Activated T-helper 2 cell treated with anti-CD3 and anti-CD28 coated beads, Interferon-gamma antibody, Interleukin-2, Interleukin-4, amounts not matched to agents 10 μg/mL and 5 μg/mL and 100 μg/mL, durations not matched to agents 14 hours and 24 hours and 36 hours (primary cell): ENCODE measurements around the gene NINJ2. TPM values are rescaled to one million over a fixed set of nuclear protein-coding genes. Genes with fewer than 3 reads are reported as not detected.

Source experiments
- DNase-seq: peaks from one replicate; pipeline ENCODE4 v3.0.0; 2021; ENCODE audit warnings: low spot score
- H3K27ac Mint-ChIP-seq: one replicate; pipeline ENCODE4 v1.8.0; 2021; ENCODE audit warnings: mixed read lengths
- H3K27me3 Mint-ChIP-seq: one replicate; pipeline ENCODE4 v1.8.0; 2021; ENCODE audit warnings: low read depth, mixed read lengths
- H3K36me3 Mint-ChIP-seq: one replicate; pipeline ENCODE4 v1.8.0; 2021; ENCODE audit warnings: low read depth, mixed read lengths
- H3K4me1 Mint-ChIP-seq: one replicate; pipeline ENCODE4 v1.8.0; 2021; ENCODE audit warnings: low read depth, mixed read lengths
- H3K4me3 Mint-ChIP-seq: one replicate; pipeline ENCODE4 v1.8.0; 2021; ENCODE audit warnings: low read depth, mild to moderate bottlenecking, moderate library complexity, mixed read lengths
- H3K9me3 Mint-ChIP-seq: one replicate; pipeline ENCODE4 v1.8.0; 2021; ENCODE audit warnings: mixed read lengths
- intact Hi-C: fragments of 100-400 bp; cut with micrococcal nuclease; formaldehyde crosslinking; loops from one replicate; pipeline ENCODE4 v1.15.1; 2023
- total RNA-seq: library from RNA; stranded (reverse); gene quantifications from 2 replicates; pipeline ENCODE4 v1.2.3, GENCODE V29; 2022

Gene NINJ2
- total RNA-seq, 1 donor from 2014 or later: 3.1 TPM

- no peak for DNase-seq
- no peaks in the 10 kb centered on the region for H3K36me3 Mint-ChIP-seq
- H3K9me3 Mint-ChIP-seq: no peaks in the 10 kb centered on the region
- peaks cover 5% of the 10 kb centered on the region for H3K27me3 Mint-ChIP-seq
- no peak overlapping the region for H3K4me3 Mint-ChIP-seq
- intact Hi-C loops: no loop called here
- H3K4me1 Mint-ChIP-seq: peaks cover 49% of the 10 kb centered on the region
- H3K27ac Mint-ChIP-seq: no peak overlapping the region
Measured at GRCh38 chr12:664779-665092, 1.5 kb upstream of the NINJ2 start.

- Mint-ChIP-seq H3K4me1 (peaks cover 44% of the 10 kb centered on the region), H3K27me3 (peaks cover 5% of the 10 kb centered on the region), H3K36me3 (no peaks in the 10 kb centered on the region), H3K9me3 (no peaks in the 10 kb centered on the region), H3K4me3 (no peak overlapping the region), H3K27ac (no peak overlapping the region)
- intact Hi-C loops: no loop called here
- DNase-seq: no peak
Measured at GRCh38 chr12:664075-664778, 982 bp upstream of the NINJ2 start.

DNA sequence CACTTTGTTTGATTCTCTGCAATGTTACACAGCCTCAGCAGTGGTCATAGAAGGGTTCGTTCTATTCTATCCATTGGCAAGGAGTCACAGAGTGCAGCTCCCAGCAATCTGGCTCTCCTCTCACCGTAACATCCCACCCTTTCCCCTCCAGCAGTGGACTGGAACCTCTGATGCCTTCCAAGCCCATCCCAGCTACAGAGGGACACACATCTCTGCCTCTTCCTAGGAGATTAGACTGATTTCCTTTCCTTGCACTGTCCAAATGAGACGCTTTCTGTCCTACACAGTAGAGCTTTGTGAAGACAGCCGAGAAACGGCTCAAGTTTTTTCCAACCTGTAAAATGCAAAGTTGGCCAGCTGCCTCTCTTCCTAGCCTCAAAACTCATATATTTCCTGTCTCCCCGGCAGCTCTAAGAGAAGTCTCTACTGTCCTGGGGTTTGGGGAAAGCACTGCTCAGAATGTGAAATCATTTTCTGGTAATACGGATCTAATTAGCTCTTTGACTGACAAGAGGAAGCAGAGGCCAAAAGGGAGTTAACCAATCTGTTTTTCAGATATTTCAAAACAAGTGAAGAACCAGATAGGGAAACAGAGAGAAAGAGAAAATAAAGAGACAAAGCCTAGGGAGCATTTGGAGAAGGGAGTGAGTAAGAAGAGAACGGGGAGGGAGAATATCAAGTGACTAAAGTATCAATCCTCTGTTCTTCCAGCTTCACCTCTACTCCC is 516 bp downstream of the NINJ2 start:
- Mint-ChIP-seq H3K9me3 (no peaks in the 10 kb centered on the region), H3K27ac (peak overlapping the region; percentile 68), H3K36me3 (no peaks in the 10 kb centered on the region), H3K27me3 (peaks cover 5% of the 10 kb centered on the region), H3K4me1 (peaks cover 35% of the 10 kb centered on the region), H3K4me3 (peak overlapping the region; percentile 49)
- intact Hi-C loops: no loop called here
- no peak for DNase-seq

DNA sequence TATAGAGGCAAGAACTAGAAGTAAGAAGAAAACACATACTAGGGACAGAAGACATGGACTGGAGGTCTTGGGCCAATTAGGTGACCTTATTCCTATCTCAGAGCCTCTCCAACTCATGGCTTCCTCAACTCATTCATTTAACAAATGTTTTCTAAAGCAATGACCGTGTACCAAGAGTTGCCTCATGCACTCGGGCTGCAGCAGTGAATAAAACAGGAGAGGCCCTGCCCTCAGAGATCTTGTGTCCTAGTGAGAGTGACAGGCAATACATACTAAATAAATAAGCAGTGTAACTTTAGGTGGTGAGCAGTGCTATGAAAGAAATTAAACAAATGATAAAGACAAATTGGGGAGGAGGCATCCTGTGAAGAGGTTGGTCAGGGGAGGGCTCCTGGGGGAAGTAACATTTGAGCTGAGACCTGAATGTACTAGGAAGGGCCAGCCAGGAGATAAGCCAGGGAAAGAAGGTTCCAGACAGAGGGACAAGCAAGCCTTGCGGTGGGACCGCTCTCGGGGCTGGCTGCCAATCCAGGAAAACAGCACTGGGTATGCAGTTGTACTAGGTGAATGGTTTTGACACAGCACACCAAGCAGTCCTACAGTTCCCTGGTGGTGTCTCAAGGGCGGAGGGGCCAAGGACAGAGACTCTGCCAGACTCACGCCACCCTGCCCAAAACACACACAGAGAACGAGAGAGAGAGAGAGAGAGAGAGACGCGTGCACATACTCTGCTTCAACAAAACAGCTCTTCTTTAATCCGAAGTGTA is 1.3 kb downstream of the NINJ2 start:
- Mint-ChIP-seq H3K4me3 (no peak overlapping the region), H3K27me3 (peaks cover 5% of the 10 kb centered on the region), H3K4me1 (peaks cover 27% of the 10 kb centered on the region), H3K9me3 (no peaks in the 10 kb centered on the region), H3K27ac (no peak overlapping the region), H3K36me3 (no peaks in the 10 kb centered on the region)
- intact Hi-C loops: no loop called here
- no peak for DNase-seq

DNA sequence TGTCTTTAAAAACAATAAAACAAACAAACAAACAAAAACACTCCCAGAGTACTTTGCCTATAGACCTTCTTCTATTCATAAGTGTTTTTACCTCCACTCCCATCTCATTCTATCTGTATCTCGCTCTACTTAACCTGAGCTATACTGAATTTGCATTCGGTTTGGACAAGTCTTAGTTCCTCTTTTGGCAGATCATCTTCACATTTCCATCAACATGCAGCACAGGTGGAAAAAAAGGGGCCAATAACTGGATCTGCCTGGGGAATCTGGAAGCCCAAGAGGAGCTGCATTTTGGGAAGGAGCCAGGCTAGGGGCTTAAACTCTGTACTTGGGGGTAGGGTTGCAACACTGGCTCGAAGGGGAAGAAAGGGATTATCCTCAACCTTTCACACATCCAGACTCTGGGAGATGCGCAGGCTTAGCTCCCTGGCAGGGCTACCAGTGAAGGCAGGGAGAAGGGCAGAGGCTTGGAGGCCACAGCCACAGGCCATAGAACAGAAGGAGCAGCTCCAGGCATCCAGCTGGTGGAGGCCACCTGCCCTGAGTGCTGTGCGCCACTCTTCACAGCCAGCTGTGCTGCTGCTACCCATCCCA is 4.1 kb downstream of the NINJ2 start:
- H3K4me3 Mint-ChIP-seq: no peak overlapping the region
- H3K36me3 Mint-ChIP-seq: no peaks in the 10 kb centered on the region
- peaks cover 5% of the 10 kb centered on the region for H3K27me3 Mint-ChIP-seq
- no peaks in the 10 kb centered on the region for H3K9me3 Mint-ChIP-seq
- DNase-seq: no peak
- intact Hi-C loops: no loop called here
- H3K4me1 Mint-ChIP-seq: peaks cover 17% of the 10 kb centered on the region
- no peak overlapping the region for H3K27ac Mint-ChIP-seq

GRCh38 chr12:650983-651382 is 12.3 kb downstream of the NINJ2 start:
- Mint-ChIP-seq H3K4me3 (no peak overlapping the region), H3K9me3 (no peaks in the 10 kb centered on the region), H3K27ac (no peak overlapping the region), H3K4me1 (peaks cover 13% of the 10 kb centered on the region), H3K27me3 (no peaks in the 10 kb centered on the region), H3K36me3 (no peaks in the 10 kb centered on the region)
- DNase-seq: no peak
- intact Hi-C loops: no loop called here

- no peak for DNase-seq
- no peak overlapping the region for H3K4me3 Mint-ChIP-seq
- no peak overlapping the region for H3K27ac Mint-ChIP-seq
- no peaks in the 10 kb centered on the region for H3K36me3 Mint-ChIP-seq
- intact Hi-C loops: no loop called here
- H3K4me1 Mint-ChIP-seq: peaks cover 31% of the 10 kb centered on the region
- no peaks in the 10 kb centered on the region for H3K9me3 Mint-ChIP-seq
- no peaks in the 10 kb centered on the region for H3K27me3 Mint-ChIP-seq
Measured at GRCh38 chr12:647385-648085, 15.7 kb downstream of the NINJ2 start.

DNA sequence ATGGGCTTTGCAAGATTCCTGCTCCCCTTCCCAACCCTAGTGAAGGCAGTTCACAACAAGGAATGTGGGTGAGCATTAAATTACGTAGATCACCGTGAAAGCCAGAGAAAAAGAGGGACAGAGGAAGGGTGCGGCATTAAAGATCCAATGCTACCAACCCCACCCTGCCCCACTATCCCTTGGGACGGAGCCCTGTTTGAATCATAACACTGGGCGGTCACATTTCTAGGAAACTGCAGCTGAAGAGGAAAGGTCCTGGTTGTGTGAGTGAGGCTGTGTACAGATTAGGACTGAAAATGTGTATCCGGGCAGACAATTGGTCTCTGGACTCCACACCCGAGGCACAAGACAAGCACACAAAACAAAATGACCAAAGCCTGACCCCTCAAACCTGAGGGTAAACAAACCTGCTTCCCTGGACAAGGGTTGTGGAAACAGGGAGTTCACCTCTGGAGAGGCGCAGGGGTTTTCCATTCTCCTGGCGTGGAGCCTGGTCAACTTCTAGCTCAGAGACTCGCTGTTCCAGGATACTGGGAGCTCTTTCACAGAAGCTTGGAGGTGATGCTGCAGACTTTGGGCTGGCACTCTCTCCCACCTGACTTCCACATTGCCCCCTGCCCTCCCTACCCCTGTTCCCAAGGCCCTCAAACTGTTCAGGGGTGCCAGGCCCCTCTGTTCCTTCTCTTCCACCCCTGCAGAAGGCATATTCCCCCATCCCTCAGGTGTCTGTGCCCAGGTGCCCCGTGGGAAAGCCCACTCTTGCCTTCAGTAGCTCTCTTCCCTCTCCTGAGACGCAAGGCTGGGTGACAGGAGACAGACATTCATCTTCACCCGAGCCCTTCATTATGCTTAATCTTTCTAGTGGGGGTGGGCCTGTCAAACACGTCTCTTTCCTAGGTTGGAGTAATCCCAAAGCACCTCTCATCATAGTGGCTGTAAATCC is 16.5 kb downstream of the NINJ2 start:
- intact Hi-C loops: no loop called here
- Mint-ChIP-seq H3K4me1 (peaks cover 33% of the 10 kb centered on the region), H3K36me3 (no peaks in the 10 kb centered on the region), H3K27me3 (no peaks in the 10 kb centered on the region), H3K27ac (no peak overlapping the region), H3K4me3 (no peak overlapping the region), H3K9me3 (no peaks in the 10 kb centered on the region)
- DNase-seq: no peak

- intact Hi-C loops: no loop called here
- no peaks in the 10 kb centered on the region for H3K9me3 Mint-ChIP-seq
- peaks cover 25% of the 10 kb centered on the region for H3K4me1 Mint-ChIP-seq
- H3K36me3 Mint-ChIP-seq: no peaks in the 10 kb centered on the region
- DNase-seq: no peak
- H3K27me3 Mint-ChIP-seq: no peaks in the 10 kb centered on the region
- no peak overlapping the region for H3K4me3 Mint-ChIP-seq
- no peak overlapping the region for H3K27ac Mint-ChIP-seq
Measured at GRCh38 chr12:645563-646071, 17.6 kb downstream of the NINJ2 start.

GRCh38 chr12:644818-645552 is 18.3 kb downstream of the NINJ2 start:
- Mint-ChIP-seq H3K27me3 (no peaks in the 10 kb centered on the region), H3K4me1 (peaks cover 29% of the 10 kb centered on the region), H3K4me3 (no peak overlapping the region), H3K9me3 (no peaks in the 10 kb centered on the region), H3K27ac (no peak overlapping the region), H3K36me3 (no peaks in the 10 kb centered on the region)
- intact Hi-C loops: no loop called here
- DNase-seq: no peak

DNA sequence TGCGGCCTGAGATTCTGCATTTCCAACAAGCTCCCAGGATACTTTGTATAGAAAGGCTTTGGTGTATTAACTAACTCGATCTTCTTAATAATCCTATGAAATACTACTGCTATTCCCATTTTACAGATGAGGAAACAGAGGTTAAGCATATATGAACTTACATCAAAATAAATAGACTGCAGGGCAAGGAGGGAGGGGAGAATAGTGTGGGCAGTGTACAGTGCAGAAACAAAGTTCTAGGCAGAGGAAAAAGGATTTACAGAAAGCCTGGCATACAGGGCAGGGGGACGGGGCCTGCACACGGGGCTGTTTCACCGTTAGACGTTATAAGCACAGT is 19.0 kb downstream of the NINJ2 start:
- Mint-ChIP-seq H3K4me1 (peaks cover 36% of the 10 kb centered on the region), H3K27ac (peak overlapping the region; percentile 57)

More for the DNA sequence above, 19.0 kb downstream of the NINJ2 start:
- no peaks in the 10 kb centered on the region for H3K36me3 Mint-ChIP-seq
- intact Hi-C loops: no loop called here
- no peaks in the 10 kb centered on the region for H3K27me3 Mint-ChIP-seq
- peak overlapping the region; percentile 68 for H3K4me3 Mint-ChIP-seq
- DNase-seq: no peak
- no peaks in the 10 kb centered on the region for H3K9me3 Mint-ChIP-seq
